NCI-H345 treated with DMSO at 0.1 percent for 48 hours (cell line): ENCODE data around the gene TAMALIN.

Experiments
- DNase-seq: peaks from one replicate; lab custom pipeline; 2025; ENCODE audit not compliant: unreplicated experiment; lab: John Stamatoyannopoulos, UW

Gene TAMALIN

GRCh38 chr12:52033446-52034140 lies 26.8 kb downstream of the TAMALIN start:
- no peak for DNase-seq

DNA sequence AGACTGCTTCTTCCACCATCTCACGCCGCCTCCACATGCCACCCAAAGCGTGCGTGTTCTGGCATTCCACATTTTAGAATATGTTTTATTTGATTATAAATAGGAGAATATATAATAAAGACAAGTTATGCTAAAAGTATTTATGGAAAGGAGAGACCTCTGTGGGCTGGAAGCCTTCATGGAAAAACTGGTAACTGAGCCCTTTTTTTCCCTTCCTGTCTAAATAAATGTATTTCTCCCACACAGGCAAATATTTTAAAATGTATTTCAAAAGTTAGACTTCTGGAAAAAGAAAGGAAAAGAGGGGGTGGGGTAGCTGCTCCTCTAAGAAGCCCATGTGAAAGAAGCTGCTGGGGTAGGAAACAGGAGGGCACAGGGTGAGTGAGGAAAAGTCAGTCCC lies 28.4 kb downstream of the TAMALIN start:
- no peak for DNase-seq

GRCh38 chr12:52035926-52036325 lies 29.2 kb downstream of the TAMALIN start:
- DNase-seq: no peak

- DNase-seq: peak; percentile 32
Measured at GRCh38 chr12:52036587-52037171, 29.9 kb downstream of the TAMALIN start.

- no peak for DNase-seq
Measured at GRCh38 chr12:52037248-52037861, 30.6 kb downstream of the TAMALIN start.

- DNase-seq: no peak
Measured at GRCh38 chr12:52038447-52038846, 31.7 kb downstream of the TAMALIN start.

DNA sequence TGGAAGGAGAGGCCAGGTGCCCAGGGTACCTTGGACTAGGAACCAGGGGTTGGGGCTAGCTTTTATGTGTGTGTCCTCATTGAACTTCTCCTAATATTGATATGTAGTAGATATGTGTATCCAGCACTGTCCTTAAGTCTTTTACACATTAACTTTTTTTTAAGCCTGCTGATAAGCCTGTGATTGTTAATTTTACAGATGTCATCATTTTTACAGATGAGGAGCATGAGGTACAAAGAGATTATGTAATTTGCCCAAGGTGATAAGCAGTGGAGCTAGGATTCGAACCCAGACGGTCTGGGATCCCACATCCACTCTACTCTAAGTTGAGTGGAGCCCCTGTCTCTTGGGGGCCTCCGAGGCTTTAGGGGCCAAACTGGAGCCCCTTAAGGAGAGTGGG lies 34.3 kb downstream of the TAMALIN start:
- no peak for DNase-seq

GRCh38 chr12:52041695-52042123 lies 35.0 kb downstream of the TAMALIN start:
- DNase-seq: no peak

GRCh38 chr12:52042706-52043385 lies 36.1 kb downstream of the TAMALIN start:
- no peak for DNase-seq

DNA sequence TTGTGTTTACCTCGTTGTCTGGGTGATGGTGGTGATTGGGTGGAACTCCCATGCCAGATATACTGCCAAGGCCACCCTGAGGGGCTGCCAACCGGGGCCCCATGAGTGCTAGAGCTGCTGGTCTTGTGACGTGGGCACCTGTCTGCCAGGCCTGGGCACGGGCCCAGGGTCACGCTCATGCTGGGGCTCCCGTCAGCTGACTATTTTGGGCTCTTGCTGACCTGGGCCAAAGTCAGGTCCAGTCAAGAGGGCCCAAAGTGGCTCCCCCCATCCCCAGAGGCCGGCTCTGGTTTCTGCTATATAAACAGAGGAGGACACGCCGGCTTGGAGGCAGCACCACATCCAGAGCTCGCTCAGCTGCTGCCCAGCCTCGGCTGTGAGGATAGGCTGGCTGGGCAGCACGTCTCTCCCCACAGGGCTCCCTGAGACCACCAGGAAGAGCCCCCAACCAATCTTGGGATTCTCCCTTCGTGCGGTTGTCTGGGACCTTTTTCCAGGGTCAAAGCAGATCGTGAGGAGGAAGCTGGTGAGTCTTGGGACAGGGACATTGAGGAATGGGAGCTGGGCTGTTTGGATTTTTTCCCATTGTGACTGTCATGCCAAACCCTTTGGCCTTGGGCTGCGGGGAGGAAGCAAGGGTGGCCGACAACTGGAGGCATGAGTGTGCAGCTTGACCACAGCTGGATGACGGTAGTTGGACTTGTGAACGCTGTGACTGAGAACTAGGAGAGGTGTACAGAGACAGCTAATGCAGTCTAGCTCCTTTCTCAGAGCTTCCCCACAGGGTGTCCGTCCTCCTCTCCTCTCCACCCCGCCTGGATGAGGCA lies 36.9 kb downstream of the TAMALIN start:
- no peak for DNase-seq

DNA sequence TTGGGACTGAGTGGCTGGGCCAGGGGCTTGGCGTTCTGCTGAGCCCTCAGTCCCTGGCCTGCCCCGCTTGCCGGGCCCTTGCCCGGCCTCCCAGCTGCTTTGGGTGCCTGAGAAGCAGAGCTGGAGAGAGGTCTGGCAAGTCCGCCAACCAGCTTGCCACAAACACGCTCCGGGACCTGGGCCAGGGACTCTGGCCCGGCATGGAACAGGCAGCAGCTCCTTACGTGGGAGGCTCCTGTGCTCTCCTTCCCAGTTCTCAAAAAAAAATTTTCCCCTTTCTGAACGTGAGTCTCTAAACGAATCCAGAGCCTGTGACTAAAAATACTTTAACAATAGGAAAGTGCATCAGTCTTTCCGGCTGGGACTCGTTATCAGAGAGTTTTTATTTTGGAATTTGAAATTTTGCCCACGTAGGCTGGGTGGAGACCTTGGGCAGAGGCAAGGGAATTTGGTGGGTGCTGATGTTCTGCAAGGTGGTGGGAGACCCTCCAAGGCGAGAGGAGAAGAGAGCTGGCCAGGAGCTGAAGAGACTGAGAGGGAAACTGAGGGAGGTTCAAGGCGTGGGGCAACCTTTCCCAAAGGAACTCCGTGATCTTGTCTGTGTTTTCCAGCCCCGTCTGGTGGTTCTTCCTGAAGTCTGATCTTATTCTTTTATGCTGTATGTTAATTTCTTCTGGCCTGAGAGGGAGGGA lies 37.7 kb downstream of the TAMALIN start:
- DNase-seq: no peak

DNA sequence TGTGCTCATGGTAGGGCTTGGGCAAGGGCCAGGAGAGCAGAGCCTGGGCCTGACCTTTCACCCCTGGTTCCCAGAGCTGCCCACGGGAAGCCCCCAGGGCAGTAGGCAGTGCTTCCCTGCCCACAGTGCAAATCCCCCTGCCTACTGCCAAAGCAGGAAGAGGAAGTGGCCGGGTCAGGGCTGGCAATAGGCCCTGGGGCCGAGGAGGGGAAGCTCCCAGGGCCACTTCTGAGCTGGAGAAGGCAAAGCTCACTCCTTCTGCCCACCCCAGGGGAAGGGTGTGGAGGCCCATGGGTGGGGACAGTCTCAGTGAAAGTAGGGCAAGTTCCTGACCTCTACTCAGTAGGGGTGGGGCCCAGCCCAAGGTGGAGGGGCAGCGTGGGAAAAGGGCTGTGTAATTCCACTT lies 39.1 kb downstream of the TAMALIN start:
- no peak for DNase-seq

DNA sequence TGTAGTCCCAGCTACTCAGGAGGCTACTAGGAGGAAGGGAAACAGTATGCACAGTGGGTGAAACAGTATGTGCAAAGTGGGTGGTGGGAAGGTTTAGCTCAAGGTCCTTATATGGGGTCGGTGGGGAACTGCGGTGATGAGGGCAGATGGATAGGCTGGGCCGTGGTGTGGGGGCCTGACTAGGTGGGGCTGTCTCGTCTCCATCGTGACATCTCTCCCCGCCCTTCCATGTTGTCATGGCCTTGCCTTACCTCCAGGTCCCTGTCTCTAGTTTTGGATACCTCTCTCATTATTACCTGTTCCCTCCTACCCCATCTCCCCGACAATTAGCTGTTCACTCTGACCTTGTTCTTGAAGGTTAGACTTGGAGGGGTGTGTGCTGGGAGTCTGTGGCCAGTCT lies 40.1 kb downstream of the TAMALIN start:
- no peak for DNase-seq

DNA sequence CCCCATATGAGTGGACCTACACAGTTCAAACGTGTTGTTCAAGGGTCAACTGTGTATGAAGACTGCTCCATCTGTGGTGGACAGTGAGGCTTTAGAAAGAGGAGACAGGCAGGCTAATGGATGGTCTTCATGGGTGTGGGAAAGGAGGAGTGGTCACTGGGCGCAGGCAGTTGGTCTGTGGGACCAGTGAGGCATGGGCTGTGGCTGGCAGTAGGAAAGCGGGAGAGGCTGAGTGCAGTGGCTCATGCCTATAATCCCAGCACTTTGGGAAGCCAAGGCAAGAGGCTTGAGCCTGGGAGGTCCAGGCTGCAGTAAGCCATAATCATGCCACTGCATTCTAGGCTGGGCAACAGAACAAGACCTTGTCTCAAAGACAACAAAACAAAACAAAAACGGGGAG lies 42.5 kb downstream of the TAMALIN start:
- no peak for DNase-seq

- no peak for DNase-seq
Measured at GRCh38 chr12:52049688-52050087, 42.9 kb downstream of the TAMALIN start.

DNA sequence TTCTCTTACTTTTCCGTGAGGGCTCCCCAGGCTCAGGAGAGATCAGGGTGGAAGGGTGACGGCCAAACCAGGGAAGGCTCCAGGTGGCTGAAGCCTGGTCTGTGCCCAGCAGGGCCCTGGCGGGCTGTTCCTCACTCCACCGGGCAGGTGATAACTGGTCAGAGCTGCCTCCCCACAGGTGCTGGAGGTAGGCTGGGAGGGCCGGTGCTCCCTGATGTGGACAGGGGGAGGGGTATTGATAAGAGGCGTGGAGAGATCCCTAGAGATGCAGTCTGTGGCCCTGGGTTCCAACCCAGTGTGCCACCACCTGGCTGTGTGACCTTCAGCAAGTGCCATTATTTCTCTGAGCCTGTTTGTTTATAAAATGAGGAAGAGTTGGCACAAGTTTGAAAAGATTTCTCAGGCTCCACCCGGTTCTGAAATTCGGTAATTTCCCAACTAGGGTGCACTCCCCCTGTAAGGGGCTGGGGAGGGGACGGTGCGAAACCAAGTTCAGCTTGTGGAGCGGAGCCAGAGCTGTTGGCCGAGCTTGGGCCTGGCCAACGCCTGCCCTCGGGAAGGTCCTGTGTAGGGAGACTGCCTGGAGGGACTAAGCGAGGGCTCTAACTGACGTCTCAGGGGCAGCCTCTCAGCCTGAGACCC lies 43.5 kb downstream of the TAMALIN start:
- DNase-seq: no peak

DNA sequence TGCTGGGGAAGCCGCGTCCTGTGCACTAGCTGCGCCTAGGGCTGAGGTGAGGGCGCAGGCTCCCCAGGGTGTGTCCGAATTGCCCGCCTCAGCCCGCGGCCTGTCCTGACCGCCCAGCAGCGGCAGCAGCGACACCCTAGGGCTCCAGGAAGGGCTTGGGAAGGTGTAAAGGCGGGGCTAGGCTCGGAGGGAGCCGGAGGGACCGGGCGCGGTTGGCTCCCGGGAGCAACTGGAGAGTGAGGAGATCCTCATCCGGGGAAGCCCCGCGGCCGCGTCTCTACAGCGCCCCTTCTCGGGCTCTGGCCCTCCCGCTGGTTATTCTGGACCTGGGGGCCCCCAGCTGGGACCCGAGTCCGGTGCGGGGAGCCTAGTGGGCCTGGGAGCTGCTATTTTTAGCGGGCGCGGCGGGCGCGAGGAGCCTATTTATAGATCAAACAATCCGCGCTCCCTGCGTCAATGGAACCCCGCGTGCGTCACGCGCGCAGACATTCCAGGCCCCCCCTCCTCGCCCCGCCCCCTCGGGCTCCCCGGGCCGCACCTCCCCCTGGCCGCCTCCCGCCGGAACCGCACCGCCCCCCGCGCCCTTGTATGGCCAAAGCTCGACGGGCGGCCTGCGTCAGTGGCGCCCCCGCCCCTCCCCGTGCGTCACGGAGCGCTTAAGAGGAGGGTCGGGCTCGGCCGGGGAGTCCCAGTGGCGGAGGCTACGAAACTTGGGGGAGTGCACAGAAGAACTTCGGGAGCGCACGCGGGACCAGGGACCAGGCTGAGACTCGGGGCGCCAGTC lies 44.2 kb downstream of the TAMALIN start, which contains the start of gene NR4A1:
Gene NR4A1 (plus strand): TSS at position 685 of the 784 bp plus-strand sequence. CDS start 2,887 bp downstream, outside the sequence.
- DNase-seq: peak; percentile 59

GRCh38 chr12:52052468-52053186 lies 45.9 kb downstream of the TAMALIN start:
- DNase-seq: no peak
